AG09309 (cell line): ENCODE results near the gene C16orf95.

ENCODE experiments used
- DNase-seq: peaks from one replicate; pipeline ENCODE4 v3.0.0-alpha.2; 2010; ENCODE audit warnings: low read depth
- H3K4me3 ChIP-seq: 2 replicates; pipeline ENCODE4 v1.5.1; 2011; ENCODE audit warnings: mild to moderate bottlenecking, low read depth, low read length, moderate library complexity; ENCODE audit not compliant: control insufficient read depth
- TF ChIP-seq, protein P1 (sequence below): IDR thresholded peaks from 2 replicates; pipeline ENCODE4 v1.5.1; 2011; ENCODE audit warnings: mild to moderate bottlenecking, low read depth, low read length, inconsistent platforms; ENCODE audit not compliant: insufficient read depth, control insufficient read depth; ENCODE audit errors: missing control alignments

C16orf95 gene

DNA sequence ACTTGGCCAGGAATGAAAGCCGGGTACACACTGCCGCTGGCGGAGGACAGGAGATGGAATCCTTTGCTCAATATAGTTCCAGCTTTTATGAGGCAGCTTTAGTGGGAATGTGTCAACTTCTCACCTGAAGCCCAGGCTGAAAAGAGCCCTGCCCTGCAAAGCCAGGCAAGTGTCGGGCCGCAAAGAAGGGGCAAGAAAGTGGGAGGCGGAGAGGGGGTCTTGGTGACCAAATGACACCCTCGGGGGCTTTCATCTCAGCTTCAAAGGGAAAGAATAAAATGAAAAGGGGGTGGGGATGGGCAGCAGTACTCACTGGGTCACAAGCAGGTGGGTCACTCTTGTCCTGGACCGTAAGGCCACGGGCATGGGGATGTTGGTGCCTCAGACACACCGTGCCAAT is 62.9 kb downstream of the C16orf95 start:
- DNase-seq: no peak
- TF ChIP-seq, protein P1, sequence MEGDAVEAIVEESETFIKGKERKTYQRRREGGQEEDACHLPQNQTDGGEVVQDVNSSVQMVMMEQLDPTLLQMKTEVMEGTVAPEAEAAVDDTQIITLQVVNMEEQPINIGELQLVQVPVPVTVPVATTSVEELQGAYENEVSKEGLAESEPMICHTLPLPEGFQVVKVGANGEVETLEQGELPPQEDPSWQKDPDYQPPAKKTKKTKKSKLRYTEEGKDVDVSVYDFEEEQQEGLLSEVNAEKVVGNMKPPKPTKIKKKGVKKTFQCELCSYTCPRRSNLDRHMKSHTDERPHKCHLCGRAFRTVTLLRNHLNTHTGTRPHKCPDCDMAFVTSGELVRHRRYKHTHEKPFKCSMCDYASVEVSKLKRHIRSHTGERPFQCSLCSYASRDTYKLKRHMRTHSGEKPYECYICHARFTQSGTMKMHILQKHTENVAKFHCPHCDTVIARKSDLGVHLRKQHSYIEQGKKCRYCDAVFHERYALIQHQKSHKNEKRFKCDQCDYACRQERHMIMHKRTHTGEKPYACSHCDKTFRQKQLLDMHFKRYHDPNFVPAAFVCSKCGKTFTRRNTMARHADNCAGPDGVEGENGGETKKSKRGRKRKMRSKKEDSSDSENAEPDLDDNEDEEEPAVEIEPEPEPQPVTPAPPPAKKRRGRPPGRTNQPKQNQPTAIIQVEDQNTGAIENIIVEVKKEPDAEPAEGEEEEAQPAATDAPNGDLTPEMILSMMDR: no peak
- no peak overlapping the region for H3K4me3 ChIP-seq

DNA sequence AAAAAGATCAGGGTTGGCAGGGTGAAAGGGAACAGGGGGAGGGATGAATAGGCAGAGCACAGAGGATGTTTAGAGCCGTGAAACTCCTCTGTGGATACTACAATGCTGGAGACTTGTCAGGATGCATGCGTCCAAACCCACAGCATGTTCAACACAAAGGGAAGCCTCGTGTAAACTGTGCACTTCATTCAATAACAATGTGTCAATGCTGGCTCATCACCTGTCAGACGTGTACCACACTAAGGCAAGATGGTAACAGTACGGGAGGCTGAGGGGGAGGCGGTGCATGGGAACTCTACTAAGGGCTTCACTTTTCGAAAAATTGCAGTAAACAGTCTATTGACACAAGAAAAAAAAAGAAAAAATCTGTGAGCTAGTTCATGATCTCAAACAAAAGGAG is 63.7 kb downstream of the C16orf95 start:
- TF ChIP-seq, protein P1: no peak
- DNase-seq: no peak
- H3K4me3 ChIP-seq: no peak overlapping the region
